GM12874 (cell line): Measurements from ENCODE around the gene PDE7B.

Source experiments
- TF ChIP-seq, protein P1 (sequence below): IDR thresholded peaks from 2 replicates; pipeline ENCODE4 v1.5.1; 2011; ENCODE audit warnings: low read depth, mild to moderate bottlenecking, control low read depth, low read length, moderate library complexity; ENCODE audit not compliant: insufficient read depth

The PDE7B gene

DNA sequence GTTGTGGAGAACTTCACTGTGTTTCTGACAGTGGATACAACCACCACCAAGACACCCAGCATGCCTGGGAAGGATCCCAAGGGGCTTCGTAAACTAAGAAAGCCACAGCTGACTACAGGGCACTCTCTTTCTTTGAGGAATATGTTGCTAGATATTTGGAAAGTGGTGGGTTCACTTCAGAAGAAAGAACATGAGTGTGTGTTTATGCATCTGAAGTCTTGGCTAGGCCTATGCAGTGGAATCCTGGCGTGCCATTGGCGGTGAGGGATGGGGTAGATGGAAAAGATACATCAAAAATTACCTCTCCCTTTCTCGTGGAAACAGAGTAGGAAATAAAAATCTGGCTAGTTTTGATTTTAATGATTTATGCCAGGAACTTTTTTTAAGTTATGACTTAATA is 187.7 kb downstream of the PDE7B start:
- TF ChIP-seq, protein P1, sequence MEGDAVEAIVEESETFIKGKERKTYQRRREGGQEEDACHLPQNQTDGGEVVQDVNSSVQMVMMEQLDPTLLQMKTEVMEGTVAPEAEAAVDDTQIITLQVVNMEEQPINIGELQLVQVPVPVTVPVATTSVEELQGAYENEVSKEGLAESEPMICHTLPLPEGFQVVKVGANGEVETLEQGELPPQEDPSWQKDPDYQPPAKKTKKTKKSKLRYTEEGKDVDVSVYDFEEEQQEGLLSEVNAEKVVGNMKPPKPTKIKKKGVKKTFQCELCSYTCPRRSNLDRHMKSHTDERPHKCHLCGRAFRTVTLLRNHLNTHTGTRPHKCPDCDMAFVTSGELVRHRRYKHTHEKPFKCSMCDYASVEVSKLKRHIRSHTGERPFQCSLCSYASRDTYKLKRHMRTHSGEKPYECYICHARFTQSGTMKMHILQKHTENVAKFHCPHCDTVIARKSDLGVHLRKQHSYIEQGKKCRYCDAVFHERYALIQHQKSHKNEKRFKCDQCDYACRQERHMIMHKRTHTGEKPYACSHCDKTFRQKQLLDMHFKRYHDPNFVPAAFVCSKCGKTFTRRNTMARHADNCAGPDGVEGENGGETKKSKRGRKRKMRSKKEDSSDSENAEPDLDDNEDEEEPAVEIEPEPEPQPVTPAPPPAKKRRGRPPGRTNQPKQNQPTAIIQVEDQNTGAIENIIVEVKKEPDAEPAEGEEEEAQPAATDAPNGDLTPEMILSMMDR: no peak

DNA sequence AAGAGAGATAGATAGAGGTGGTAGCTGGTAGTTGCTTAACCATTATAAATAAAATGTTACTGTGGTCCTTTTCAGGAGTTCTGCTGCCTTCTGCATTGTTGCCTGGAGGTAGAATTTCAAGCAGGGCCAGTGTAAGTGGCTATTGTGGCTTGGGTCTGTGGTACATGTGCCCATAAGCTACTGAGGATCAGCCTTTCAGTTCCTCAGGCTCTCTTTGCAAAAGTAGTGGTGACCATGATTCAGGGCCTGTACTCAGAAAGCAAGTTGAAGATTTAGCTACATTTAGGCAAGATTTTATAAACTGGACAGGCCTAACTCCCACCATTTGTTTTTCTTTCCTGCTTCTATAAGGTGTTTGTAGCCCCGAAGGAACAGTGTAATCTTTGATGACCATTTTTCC is 199.0 kb downstream of the PDE7B start:
- TF ChIP-seq, protein P1: no peak

DNA sequence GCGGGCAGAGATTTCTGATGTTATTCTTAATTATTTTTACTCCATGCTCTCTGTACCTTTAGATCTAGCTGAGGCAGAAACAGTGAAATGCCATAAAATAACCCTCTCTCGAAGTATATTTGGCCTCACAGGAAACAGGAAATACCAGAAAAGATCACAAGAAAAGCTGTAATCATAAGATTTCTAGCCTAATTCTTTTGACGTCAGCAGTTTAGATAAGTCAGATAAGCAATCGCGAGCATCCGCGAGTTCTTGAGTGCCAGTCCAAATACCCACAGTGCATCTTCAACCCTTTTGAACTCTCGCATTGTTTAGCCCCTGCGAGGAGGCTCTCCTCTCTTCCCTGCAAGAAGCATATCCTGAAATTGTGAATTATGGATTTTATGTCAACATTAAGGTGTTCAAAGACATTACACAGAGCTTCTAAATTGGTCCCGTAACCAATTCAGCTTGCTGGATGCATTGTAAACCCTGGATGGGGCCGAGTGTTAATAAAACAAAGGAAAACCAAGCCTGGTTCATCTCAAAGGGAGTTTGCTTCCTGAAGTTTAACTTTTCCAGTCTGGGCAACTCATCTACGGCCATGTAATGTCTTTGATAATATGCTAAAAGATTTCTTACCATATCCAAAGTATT is 199.8 kb downstream of the PDE7B start:
- TF ChIP-seq, protein P1: no peak

GRCh38 chr6:136052031-136052430 is 200.5 kb downstream of the PDE7B start:
- TF ChIP-seq, protein P1: no peak

GRCh38 chr6:136058852-136059251 is 207.4 kb downstream of the PDE7B start:
- TF ChIP-seq, protein P1: no peak

DNA sequence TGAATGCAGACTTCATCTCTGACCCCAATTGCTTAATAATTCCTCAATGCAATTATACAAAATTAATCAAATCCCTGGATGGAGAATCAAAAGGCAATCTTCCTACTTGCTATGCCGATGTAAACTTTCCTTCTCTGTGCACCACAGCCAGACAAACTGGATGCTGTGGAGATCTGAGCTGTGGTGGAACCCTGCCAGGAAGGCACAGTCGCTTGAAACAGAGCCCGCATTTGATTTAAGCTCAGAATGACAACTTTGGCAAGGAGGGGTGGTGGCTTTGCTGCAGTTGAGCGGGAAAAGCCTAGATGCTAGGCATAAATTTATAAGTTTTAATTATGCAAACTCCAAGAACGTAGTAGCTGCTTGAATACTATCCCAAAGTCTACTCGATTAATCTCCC is 207.8 kb downstream of the PDE7B start:
- TF ChIP-seq, protein P1: no peak

DNA sequence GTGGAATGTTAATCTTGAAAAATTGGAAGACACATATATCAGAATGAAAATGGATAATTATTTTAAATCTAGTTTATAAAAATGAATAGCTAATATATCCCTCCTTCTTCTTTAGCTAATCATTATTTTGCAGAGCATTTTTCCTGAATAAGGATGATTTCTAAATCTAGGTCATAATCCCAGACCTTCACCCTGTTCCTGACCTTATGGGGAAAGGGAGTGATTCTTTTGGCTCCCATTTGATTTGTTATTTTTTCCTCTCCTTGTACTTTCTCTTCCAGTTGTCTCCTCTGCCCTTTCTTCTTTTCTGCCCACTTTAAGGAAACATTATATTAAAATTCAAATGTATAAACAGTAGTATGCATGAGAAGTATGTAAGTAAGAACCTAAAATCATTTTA is 208.6 kb downstream of the PDE7B start:
- TF ChIP-seq, protein P1: no peak

DNA sequence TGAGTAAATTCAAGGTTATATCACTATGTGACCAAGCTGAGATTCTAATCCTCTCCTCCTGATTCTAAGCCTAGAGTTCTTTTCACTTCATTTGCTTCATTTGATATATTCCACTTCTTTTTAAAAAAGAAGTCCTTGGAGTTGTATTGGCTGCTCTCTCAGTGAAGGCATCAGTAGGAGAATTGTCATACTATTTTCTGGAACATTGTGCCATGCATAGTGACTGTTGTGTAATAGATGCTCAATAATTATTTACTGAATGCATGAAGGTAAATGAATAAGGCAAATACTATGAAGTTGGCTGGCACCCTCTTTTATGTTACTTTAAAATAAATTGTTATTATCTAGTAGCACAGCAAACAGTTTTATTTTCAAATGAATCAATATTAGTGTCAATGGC is 209.3 kb downstream of the PDE7B start:
- TF ChIP-seq, protein P1: no peak
